Erythroblast (primary cell): ENCODE results near the gene FRMD4A.

Source experiments
- GATA1 ChIP-seq: IDR thresholded peaks from 2 replicates; pipeline ENCODE4 v1.6.1; 2011; ENCODE audit warnings: low read depth, mild to moderate bottlenecking, control low read depth, low read length, moderate library complexity
- POLR2A ChIP-seq: IDR thresholded peaks from 2 replicates; pipeline ENCODE4 v1.6.1; 2011; ENCODE audit warnings: mild to moderate bottlenecking, low read length

GRCh38 chr10:14087566-14087965 is 243.2 kb downstream of the FRMD4A start:
- no peak for TF ChIP-seq POLR2A
- no peak for TF ChIP-seq GATA1
